GM10847 (cell line): ENCODE results near the gene RHOD.

Experiments used
- POLR2A ChIP-seq: IDR thresholded peaks from 2 replicates; pipeline ENCODE4 v1.6.1; 2011; ENCODE audit not compliant: insufficient read length; ENCODE audit errors: extremely low read depth

The RHOD gene

DNA sequence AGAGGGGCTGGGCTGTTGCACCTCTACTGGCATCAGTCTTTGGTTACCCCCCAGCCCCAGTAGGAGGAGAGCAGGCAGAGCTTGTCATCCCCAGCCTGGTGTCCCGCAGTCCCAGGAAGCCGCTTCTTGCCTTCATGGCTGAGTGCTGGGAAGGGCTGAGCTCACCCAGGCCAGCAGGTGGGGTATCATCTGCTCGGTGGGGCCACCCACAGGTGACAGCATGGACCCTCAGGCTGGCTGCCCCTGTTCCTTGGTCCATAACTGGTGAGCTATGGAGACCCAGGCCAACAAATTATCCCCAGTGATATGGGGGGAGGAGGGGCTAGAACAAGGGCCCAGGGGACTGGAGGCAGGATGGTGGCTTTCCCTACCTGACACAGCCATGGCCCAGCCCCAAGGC lies 6.5 kb upstream of the RHOD start:
- TF ChIP-seq POLR2A, result no peak

- no peak for TF ChIP-seq POLR2A
These were observed 5.3 kb upstream of the RHOD start for GRCh38 chr11:67051180-67051893.

- no peak for TF ChIP-seq POLR2A
These were observed 4.6 kb upstream of the RHOD start for GRCh38 chr11:67051945-67052488.

- TF ChIP-seq POLR2A, result no peak
These were observed 3.8 kb upstream of the RHOD start for GRCh38 chr11:67052891-67053290.

DNA sequence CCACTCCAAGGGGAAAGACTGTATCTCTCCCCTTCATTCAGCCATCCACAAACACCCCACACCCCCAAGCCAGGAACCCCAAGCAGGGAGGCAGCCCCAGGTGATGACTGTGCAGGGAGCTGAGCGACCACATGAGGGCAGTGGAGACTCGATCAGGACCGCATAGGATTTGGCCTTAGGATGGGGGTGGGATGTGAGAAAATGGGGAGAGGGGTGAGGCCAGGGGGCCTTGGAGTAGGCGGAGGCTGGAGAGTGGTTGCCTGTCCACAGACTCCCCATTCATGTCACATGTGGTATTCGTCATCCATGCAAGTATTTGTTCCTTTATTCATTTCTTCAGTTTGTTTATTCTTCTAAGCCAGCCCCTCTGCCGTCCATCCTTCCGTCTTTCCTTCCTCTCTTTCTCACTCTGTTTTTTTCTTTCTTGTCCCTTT lies 2.7 kb upstream of the RHOD start:
- TF ChIP-seq POLR2A, result no peak

DNA sequence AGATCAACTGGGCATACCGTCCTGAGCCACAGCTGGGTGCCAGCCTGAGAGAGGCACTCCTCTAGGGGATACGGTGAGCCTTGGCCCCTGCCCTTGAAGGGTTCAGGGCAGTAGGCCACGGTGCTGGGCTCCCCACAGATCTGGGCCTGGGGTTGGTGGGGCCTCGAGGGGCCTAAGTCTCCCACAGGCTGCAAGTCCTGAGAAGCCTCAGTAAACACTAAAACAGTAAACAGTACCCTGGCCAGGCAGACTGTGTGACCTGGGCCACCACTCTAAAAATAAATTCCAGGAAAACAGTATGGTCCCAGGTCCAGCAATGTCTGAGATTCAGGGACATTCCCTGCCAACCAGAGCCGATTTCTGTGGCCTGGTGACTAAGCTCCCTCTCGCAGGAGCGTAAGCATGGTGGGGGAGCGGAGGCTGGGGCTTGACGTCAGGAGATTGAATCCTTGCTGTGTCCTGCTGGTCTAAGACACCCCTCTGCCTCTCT lies 2.3 kb upstream of the RHOD start:
- no peak for TF ChIP-seq POLR2A

- TF ChIP-seq POLR2A, result no peak
These were observed 1.7 kb upstream of the RHOD start for GRCh38 chr11:67054836-67055523.

DNA sequence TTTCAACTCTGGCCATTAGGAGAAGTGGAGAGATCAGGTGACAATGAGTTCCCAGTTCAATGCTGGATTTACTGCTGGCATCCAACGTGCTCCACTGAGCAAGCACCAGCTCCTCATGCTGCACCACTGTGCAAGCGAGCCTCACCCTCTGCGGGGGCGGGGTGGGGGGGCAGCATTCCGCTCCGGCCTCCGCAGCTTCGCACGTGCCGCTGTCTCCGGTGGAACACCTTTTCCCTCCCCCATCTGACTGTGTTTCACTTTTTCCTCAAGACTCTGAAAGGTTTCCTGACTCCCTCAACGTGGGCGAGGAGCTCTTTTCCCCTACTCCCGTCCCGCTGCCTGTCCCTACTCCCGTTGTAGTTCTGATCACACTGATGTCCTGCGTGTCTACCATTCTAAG lies 835 bp upstream of the RHOD start:
- no peak for TF ChIP-seq POLR2A

DNA sequence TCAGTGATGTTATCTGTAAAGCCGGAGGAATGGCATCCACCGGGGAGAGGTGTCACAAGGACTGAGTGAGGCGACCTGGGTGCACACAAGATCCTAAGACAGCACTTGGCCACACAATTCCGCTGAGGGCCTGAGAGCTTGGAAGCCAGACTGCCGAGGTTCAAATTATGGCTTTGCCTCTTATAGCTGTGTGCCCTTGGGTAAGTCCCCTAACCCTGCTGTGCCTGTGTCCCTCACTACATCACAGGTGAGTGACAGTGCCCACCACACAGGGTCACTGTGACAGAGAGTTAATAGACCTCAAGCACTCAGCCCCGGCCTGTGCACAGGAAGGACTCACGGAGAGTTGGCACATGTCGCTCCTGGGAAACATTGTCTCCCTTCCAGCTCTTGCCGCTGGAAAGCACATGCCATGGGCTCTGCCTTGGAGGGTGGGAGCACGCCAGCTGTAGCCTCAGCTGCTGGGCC lies 592 bp downstream of the RHOD start:
- no peak for TF ChIP-seq POLR2A

DNA sequence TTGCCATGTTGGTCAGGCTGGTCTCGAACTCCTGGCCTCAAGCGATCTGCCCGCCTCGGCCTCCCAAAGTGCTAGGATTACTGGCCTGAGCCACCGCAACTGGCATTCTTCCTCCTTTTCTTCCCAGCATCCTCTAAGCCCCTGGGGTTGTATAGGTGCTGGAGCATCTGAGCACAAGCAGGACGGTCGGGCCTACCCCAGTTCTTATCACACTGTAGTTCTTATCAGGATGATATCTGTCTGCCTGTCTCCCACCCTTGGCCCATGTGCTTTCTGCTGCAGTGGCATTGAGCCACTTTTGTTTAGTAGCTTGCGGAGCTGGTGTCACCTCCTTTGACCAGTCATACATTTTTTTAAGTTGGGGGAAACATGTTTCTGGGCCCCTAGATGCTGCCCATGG lies 1.9 kb downstream of the RHOD start:
- no peak for TF ChIP-seq POLR2A

GRCh38 chr11:67059671-67060070 lies 3.0 kb downstream of the RHOD start:
- TF ChIP-seq POLR2A, result no peak

GRCh38 chr11:67060111-67060522 lies 3.5 kb downstream of the RHOD start:
- no peak for TF ChIP-seq POLR2A

DNA sequence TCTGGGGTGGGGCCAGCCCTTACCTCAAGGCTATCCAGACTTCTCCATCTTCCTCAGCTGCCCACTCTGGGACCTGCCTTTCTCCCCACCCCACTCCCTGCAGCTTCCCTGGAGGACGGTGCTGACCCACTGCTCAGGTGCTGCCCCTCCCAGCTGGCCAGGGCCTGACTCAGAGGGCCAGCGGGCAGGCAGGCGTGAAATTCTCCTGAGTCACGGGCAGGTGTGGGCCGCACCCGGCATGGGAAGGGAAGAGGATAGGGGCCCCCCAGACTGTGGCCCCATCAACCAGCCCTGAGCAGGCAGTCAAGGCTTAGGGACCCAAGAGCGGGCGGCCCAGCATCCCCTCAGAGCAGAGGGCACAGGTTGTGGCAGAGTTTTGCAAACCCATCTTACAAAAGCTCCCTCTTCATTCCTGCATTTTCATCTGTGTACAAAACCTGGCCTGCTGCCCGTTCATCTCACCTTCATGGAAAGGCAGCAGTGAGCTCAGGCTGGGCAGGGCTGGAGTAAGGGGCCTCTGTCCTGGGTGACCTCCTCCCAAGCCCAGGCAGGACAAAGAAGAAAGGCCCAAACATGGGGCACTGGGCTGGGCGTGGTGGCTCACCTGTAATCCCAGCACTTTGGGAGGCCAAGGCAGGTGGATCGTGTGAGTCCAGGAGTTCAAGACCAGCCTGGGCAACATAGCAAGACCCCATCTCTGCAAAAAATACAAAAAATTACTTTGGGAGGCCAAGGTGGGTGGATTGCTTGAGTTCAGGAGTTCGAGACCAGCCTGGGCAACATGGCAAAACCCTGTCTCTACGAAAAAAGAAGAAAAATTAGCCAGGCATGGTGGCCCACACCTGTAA lies 6.1 kb downstream of the RHOD start:
- no peak for TF ChIP-seq POLR2A

- no peak for TF ChIP-seq POLR2A
These were observed 9.7 kb downstream of the RHOD start for GRCh38 chr11:67066333-67066709.
